PFSK-1 (cell line): ENCODE data around the gene CLK2.
A peak's percentile ranks its signal among the peaks of the same experiment; 100 is the strongest.

Experiments
- FOXP2 ChIP-seq: optimal IDR thresholded peaks from 2 replicates; pipeline ENCODE3; 2011; ENCODE audit warnings: borderline replicate concordance, control low read depth, inconsistent platforms; ENCODE audit not compliant: insufficient read depth; ENCODE audit errors: extremely low read length, extremely low read depth
- POLR2AphosphoS5 ChIP-seq: IDR thresholded peaks from 2 replicates; pipeline ENCODE4 v1.6.1; 2012; ENCODE audit warnings: low read depth, mild to moderate bottlenecking, control low read depth, low read length, moderate library complexity
- SIN3A ChIP-seq: IDR thresholded peaks from 2 replicates; pipeline ENCODE4 v1.6.1; 2012; ENCODE audit warnings: mild to moderate bottlenecking, low read length, moderate library complexity, borderline replicate concordance; ENCODE audit not compliant: insufficient read depth
- TAF1 ChIP-seq: IDR thresholded peaks from 2 replicates; pipeline ENCODE4 v1.6.1; 2012; ENCODE audit warnings: low read length, control low read depth, borderline replicate concordance; ENCODE audit not compliant: insufficient read depth
- TF ChIP-seq, protein P1 (sequence below), 2 experiments: IDR thresholded peaks; 2 replicates each; pipeline versions ENCODE4 v1.6.1 to v1.8.0; 2011 to 2012; ENCODE audit warnings: low read depth in 2 of 2, low read length in 2 of 2, control low read depth in 1 of 2, inconsistent platforms in 1 of 2, mild to moderate bottlenecking in 1 of 2, moderate library complexity in 1 of 2; ENCODE audit not compliant: insufficient read depth in 1 of 2

The CLK2 gene

DNA sequence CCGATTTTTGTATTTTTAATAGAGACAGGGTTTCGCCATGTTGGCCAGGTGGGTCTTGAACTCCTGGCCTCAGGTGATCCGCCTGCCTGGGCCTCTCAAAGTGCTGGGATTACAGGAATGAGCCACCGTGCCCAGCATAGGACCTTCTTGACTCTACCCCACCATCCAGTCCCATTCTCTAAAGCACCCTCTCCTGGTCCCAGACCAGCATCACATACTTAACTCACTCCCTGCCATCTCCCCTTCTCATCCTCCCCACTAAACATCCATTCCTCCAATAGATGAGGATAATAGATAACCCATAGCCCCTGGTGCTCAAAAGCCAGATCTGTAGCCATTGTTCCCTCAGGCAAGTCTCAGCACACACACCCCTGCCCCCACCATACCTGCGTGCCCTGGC, 20.1 kb downstream of the CLK2 start:
- TF ChIP-seq, protein P1, sequence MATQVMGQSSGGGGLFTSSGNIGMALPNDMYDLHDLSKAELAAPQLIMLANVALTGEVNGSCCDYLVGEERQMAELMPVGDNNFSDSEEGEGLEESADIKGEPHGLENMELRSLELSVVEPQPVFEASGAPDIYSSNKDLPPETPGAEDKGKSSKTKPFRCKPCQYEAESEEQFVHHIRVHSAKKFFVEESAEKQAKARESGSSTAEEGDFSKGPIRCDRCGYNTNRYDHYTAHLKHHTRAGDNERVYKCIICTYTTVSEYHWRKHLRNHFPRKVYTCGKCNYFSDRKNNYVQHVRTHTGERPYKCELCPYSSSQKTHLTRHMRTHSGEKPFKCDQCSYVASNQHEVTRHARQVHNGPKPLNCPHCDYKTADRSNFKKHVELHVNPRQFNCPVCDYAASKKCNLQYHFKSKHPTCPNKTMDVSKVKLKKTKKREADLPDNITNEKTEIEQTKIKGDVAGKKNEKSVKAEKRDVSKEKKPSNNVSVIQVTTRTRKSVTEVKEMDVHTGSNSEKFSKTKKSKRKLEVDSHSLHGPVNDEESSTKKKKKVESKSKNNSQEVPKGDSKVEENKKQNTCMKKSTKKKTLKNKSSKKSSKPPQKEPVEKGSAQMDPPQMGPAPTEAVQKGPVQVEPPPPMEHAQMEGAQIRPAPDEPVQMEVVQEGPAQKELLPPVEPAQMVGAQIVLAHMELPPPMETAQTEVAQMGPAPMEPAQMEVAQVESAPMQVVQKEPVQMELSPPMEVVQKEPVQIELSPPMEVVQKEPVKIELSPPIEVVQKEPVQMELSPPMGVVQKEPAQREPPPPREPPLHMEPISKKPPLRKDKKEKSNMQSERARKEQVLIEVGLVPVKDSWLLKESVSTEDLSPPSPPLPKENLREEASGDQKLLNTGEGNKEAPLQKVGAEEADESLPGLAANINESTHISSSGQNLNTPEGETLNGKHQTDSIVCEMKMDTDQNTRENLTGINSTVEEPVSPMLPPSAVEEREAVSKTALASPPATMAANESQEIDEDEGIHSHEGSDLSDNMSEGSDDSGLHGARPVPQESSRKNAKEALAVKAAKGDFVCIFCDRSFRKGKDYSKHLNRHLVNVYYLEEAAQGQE (IDR thresholded peaks at IDR 0.05; ENCODE audit: insufficient read depth in 1 of 2, low read depth in 2 of 2, low read length in 2 of 2), result no peak
- TF ChIP-seq FOXP2, result no peak

DNA sequence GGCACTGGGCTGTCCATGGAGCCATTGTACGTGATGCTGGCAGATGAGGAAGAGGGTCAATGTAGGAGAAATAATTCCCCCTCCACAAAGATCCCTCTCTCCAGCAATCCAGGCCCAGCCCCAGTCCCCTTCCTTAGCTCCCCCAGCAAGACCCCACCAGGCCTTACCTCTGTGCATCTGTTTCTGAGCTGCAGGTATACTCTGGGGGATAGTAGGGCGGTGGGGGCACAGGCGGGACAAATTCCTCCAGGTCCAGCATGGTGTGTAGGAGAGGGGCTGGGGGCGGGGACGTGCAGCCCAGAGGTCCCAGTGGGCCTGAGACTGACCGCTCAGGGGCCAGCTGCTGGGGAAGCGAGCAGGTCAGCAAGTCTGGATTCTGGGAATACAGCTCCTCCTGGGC, 21.7 kb downstream of the CLK2 start:
- no peak for TF ChIP-seq SIN3A
- no peak for TF ChIP-seq FOXP2
- no peak for TF ChIP-seq TAF1
- TF ChIP-seq, protein P1 (IDR thresholded peaks at IDR 0.05; ENCODE audit: insufficient read depth in 1 of 2, low read depth in 2 of 2, low read length in 2 of 2), result no peak

DNA sequence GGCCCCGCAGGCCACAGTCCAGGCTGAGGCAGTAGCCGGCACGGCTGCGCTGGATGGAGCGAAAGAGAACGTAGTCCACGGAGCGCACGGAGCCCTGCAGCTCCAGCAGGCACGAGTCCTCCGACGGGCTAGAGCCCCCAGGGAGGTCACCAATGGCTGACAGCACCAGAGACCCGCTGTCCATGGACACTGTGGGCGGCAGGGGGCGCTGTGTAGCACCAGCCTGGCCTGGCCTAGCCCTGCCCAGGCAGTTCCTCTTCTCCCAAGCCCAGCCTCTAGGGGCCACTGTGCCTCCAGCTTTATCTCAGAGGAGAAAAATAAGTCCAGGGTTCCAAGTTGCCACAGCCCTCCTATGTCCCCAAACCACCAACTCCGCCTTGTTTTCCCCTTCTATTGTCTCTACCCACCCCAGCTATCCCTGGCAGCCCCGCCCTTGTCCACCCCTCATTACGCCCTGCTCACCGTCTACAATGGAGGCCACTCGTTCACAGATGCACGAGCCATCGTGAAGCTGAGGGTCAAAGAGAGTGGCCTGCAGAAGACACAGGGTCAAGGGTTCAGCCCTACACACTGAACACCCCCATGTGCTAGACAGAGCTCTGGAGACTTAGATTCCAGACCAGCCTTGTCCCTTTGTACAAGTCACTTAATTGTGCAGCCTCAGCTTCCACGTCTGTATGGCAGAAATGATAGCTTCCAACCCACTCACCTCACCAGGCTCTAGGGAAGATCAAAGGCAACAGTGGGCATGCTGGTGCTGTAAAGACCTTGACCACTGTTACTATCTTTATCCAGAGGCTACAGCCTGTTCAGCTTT, 22.5 kb downstream of the CLK2 start:
- TF ChIP-seq POLR2AphosphoS5 (no peak), TAF1 (no peak), SIN3A (no peak), FOXP2 (peak; percentile 94)
- TF ChIP-seq, protein P1 (IDR thresholded peaks at IDR 0.05; ENCODE audit: insufficient read depth in 1 of 2, low read depth in 2 of 2, low read length in 2 of 2), result no peak

DNA sequence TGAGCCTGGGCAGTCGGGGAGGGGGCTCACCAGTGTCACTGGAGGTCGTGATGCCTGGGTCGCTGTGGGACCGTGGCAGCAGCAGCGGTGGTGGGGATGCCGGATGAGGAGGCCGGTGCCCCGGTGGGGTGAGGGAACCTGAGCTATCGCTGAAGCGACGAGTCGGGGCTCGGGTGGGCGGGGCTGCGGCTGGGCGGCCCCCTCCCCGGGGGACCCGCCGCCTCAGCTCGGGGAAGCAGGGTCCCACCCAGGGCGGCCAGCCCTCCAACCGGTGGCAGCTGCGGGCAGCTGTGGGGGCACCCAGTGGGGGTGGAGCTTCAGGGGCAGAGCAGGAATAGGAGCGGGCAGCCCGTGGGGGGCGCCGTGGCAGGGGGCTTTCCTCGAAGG, 23.1 kb downstream of the CLK2 start:
- TF ChIP-seq TAF1 (no peak), SIN3A (no peak), FOXP2 (no peak)

DNA sequence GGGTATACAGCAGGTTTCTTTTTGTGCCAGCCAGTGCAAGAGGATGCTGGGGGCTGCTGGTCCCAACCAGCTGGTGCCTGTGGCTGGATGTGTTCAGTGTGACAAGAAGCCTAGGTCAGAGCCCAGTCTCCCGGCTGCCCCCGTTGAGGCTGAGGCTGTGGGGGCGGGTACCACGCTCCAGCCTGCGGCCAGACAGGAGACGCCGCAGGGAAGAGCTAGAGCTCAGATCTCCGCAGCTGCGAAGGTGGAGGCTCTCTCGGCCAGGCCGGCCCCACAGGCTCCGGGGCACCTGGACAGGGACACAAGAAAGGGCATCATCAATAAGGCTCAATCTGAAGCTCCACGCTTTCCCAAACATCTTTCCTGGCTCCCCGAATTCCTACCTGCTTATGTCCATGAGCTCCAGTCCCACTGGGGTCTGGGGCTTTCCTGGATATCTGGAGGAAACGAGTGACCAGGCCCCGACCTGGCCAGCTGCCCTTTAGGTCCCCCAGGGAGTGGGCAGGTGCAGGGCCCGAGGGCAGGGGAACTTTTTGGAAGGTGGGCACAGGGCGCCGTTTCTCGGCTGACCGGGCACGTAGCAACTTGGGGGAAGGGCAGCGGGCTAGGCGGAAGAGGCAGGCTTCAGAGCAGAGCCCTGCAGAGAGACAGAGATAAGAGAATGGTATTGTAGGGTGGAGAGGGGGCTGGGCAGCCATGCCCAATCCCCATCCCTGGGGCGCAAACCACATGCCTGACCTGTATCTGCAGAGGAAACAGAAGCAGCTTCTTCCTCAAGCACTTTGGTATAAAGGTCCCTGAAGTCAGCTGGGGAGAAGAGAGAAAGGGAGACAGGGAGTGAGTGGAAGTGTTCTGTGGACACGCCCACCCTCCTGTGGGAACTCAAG, 25.4 kb downstream of the CLK2 start:
- TF ChIP-seq SIN3A (no peak), FOXP2 (no peak), POLR2AphosphoS5 (no peak)
- TF ChIP-seq, protein P1 (IDR thresholded peaks at IDR 0.05; ENCODE audit: insufficient read depth in 1 of 2, low read depth in 2 of 2, low read length in 2 of 2), result no peak
